Measurements from ENCODE around the gene PEX14.
A peak's percentile ranks its signal among the peaks of the same experiment; 100 is the strongest.
"Not testable (repeated sequence)": the region's sequence is repeated elsewhere in the genome, so short reads cannot be mapped to it uniquely, and the experiment has no call there.

Gene PEX14, protein sequence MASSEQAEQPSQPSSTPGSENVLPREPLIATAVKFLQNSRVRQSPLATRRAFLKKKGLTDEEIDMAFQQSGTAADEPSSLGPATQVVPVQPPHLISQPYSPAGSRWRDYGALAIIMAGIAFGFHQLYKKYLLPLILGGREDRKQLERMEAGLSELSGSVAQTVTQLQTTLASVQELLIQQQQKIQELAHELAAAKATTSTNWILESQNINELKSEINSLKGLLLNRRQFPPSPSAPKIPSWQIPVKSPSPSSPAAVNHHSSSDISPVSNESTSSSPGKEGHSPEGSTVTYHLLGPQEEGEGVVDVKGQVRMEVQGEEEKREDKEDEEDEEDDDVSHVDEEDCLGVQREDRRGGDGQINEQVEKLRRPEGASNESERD

GRCh38 chr1:10474613-10475507 lies at the start of gene PEX14:
PEX14 (plus strand) TSS chr1:10474950; CDS start chr1:10474967, 17 bp downstream.
- Histone ChIP-seq H3K9me3 (ENCODE audit: control insufficient read depth, insufficient read depth, low read length) (no peaks in the 10 kb centered on the region), H3K36me3 (ENCODE audit: control insufficient read depth, insufficient read depth, low read length) (no peaks in the 10 kb centered on the region), H3K27me3 (ENCODE audit: control insufficient read depth, insufficient read depth, low read length) (no peaks in the 10 kb centered on the region), H3K4me1 (ENCODE audit: control insufficient read depth, insufficient read depth, low read length) (no peaks in the 10 kb centered on the region), H3K4me3 (ENCODE audit: low read length) (peak within 1 kb of the TSS; percentile 86), H3K27ac (ENCODE audit: low read length) (no peak within 1 kb of the TSS)
- no CpG with 5 or more reads among the region's 50 CpGs for WGBS (ENCODE audit: insufficient coverage, insufficient read length)
- DNase-seq (ENCODE audit: low read depth, low spot score): peak; percentile 75

DNA sequence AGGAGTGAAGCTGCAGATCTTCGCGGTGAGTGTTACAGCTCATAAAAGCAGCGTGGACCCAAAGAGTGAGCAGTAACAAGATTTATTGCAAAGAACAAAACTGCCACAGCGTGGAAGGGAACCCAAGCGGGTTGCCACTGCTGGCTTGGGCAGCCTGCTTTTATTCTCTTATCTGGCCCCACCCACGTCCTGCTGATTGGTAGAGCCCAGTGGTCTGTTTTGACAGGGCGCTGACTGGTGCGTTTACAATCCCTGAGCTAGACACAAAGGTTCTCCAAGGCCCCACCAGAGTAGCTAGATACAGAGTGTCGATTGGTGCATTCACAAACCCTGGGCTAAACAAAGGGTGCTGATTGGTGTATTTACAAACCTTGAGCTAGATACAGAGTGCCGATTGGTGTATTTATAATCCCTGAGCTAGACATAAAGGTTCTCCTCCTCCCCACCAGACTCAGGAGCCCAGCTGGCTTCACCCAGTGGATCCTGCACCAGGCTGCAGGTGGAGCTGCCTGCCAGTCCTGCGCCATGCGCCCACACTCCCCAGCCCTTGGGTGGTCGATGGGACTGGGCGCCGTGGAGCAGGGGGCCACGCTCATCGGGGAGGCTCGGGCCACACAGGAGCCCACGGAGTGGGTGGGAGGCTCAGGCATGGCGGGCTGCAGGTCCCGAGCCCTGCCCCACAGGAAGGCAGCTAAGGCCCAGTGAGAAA lies 48.8 kb upstream of the PEX14 start:
- H3K27ac ChIP-seq (ENCODE audit: low read length); H3K4me3 ChIP-seq (ENCODE audit: low read length); H3K36me3 ChIP-seq (ENCODE audit: control insufficient read depth, insufficient read depth, low read length); H3K9me3 ChIP-seq (ENCODE audit: control insufficient read depth, insufficient read depth, low read length); DNase-seq (ENCODE audit: low read depth, low spot score); H3K27me3 ChIP-seq (ENCODE audit: control insufficient read depth, insufficient read depth, low read length); H3K4me1 ChIP-seq (ENCODE audit: control insufficient read depth, insufficient read depth, low read length): not testable (repeated sequence)
- WGBS (ENCODE audit: insufficient coverage, insufficient read length): no CpG with 5 or more reads among the region's 21 CpGs

DNA sequence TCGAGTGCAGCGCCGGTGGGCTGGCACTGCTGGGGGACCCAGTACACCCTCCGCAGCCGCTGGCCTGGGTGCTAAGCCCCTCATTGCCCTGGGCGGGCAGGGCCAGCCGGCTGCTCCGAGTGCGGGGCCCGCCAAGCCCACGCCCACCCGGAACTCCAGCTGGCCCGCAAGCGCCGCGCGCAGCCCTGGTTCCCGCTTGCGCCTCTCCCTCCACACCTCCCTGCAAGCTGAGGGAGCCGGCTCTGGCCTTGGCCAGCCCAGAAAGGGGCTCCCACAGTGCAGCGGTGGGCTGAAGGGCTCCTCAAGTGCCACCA lies 48.3 kb upstream of the PEX14 start:
- not testable (repeated sequence) for H3K27ac ChIP-seq (ENCODE audit: low read length); DNase-seq (ENCODE audit: low read depth, low spot score); H3K9me3 ChIP-seq (ENCODE audit: control insufficient read depth, insufficient read depth, low read length); H3K4me3 ChIP-seq (ENCODE audit: low read length); H3K36me3 ChIP-seq (ENCODE audit: control insufficient read depth, insufficient read depth, low read length); H3K4me1 ChIP-seq (ENCODE audit: control insufficient read depth, insufficient read depth, low read length); H3K27me3 ChIP-seq (ENCODE audit: control insufficient read depth, insufficient read depth, low read length)
- no CpG with 5 or more reads among the region's 21 CpGs for WGBS (ENCODE audit: insufficient coverage, insufficient read length)

- no peaks in the 10 kb centered on the region for H3K36me3 ChIP-seq (ENCODE audit: control insufficient read depth, insufficient read depth, low read length)
- H3K9me3 ChIP-seq (ENCODE audit: control insufficient read depth, insufficient read depth, low read length): no peaks in the 10 kb centered on the region
- no peak overlapping the region for H3K27ac ChIP-seq (ENCODE audit: low read length)
- no peak overlapping the region for H3K4me3 ChIP-seq (ENCODE audit: low read length)
- peaks cover 2% of the 10 kb centered on the region; the same call in 1 of the 2 replicates for H3K4me1 ChIP-seq (ENCODE audit: control insufficient read depth, insufficient read depth, low read length)
- H3K27me3 ChIP-seq (ENCODE audit: control insufficient read depth, insufficient read depth, low read length): no peaks in the 10 kb centered on the region
- DNase-seq (ENCODE audit: low read depth, low spot score): no peak
- no CpG with 5 or more reads among the region's 5 CpGs for WGBS (ENCODE audit: insufficient coverage, insufficient read length)
Observed at GRCh38 chr1:10428984-10429383, 45.8 kb upstream of the PEX14 start.

- H3K4me3 ChIP-seq (ENCODE audit: low read length): peak overlapping the region; percentile 71; the same call in 1 of the 2 replicates
- DNase-seq (ENCODE audit: low read depth, low spot score): no peak
- WGBS (ENCODE audit: insufficient coverage, insufficient read length): no CpG with 5 or more reads among the region's 16 CpGs
- no peaks in the 10 kb centered on the region for H3K27me3 ChIP-seq (ENCODE audit: control insufficient read depth, insufficient read depth, low read length)
- peaks cover 2% of the 10 kb centered on the region; the same call in 1 of the 2 replicates for H3K4me1 ChIP-seq (ENCODE audit: control insufficient read depth, insufficient read depth, low read length)
- no peaks in the 10 kb centered on the region for H3K9me3 ChIP-seq (ENCODE audit: control insufficient read depth, insufficient read depth, low read length)
- H3K27ac ChIP-seq (ENCODE audit: low read length): no peak overlapping the region
- H3K36me3 ChIP-seq (ENCODE audit: control insufficient read depth, insufficient read depth, low read length): no peaks in the 10 kb centered on the region
Observed at GRCh38 chr1:10429868-10430215, 44.9 kb upstream of the PEX14 start.

DNA sequence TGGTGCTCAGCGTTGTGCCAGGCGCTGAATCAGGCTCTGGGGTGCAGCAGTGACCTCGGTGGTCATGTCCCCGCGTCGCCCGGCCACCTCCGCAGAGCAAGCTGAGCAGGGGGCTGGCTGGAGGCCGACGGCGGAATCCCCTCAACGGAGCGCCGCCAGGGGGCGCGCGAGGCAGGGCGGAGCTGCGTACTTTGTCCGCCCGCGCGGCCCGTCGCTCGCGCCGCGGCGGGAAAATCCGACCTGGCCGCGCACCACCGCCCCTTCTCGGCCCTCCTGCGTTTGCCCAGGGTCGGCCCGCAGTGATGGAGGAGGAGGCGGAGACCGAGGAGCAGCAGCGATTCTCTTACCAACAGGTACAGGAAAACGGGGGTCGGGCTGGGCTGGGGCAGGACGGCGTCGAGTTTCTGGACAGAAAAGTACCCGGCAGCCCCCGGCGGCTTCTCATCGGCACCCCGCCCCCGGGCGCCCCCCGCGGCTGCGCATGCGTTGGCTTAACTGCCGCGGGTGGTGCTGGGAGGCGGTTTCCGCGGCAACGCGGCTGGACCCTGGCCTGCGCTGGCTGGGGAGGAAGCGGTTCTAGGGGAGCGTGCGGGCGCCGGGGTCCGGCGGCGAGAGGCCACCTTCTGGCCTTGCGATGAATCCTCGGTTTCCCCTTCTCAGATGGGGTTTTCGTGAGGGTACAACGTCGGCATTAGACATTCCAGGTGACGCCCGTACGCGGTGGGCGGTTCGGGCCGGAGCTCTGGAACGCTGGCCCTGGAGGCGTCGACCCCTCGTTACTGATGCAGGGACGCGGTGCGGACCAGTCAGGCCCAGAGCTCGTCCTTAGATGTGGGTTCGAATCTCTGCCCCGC lies 44.3 kb upstream of the PEX14 start, which contains the start of gene CENPS:
CENPS (plus strand) TSS at position 218 of the 854 bp plus-strand sequence; CDS start at position 303, 85 bp downstream.
- Histone ChIP-seq H3K27ac (ENCODE audit: low read length) (no peak within 1 kb of the TSS), H3K4me1 (ENCODE audit: control insufficient read depth, insufficient read depth, low read length) (peaks cover 2% of the 10 kb centered on the region; the same call in 1 of the 2 replicates), H3K4me3 (ENCODE audit: low read length) (peak within 1 kb of the TSS; percentile 71), H3K9me3 (ENCODE audit: control insufficient read depth, insufficient read depth, low read length) (no peaks in the 10 kb centered on the region), H3K36me3 (ENCODE audit: control insufficient read depth, insufficient read depth, low read length) (no peaks in the 10 kb centered on the region), H3K27me3 (ENCODE audit: control insufficient read depth, insufficient read depth, low read length) (no peaks in the 10 kb centered on the region)
- DNase-seq (ENCODE audit: low read depth, low spot score): peak; percentile 70
- WGBS (ENCODE audit: insufficient coverage, insufficient read length): no CpG with 5 or more reads among the region's 95 CpGs

DNA sequence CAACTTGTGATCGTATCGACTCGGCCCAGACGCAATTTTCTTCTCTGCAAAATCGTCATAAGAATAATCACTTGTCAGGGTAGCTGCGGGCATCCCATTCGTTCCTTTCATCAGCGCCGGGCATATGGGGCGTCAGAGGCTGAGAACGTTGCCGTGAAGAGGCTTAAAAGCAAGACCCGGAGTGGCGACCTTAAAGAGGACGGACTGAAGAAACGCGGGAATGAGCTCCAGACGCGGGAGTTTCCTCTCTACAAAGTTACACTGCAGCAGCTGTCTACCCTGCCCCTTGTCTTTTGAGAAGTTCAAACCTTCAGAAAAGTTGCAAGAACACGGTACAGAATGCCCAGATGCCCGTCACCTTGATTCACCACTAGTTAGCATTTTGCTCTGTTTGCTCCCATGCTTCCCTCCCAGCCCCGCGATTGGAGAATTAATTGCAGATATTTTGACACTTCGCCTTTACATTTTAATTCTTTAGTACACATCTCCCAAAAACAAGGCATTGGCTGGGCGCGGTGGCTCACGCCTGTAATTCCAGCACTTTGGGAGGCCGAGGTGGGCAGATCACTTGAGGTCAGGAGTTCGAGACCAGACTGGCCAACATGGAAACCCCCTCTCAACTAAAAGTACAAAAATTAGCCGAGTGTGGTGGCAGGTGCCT lies 43.5 kb upstream of the PEX14 start:
- Histone ChIP-seq H3K4me1 (ENCODE audit: control insufficient read depth, insufficient read depth, low read length) (peaks cover 2% of the 10 kb centered on the region; the same call in 1 of the 2 replicates), H3K9me3 (ENCODE audit: control insufficient read depth, insufficient read depth, low read length) (no peaks in the 10 kb centered on the region), H3K36me3 (ENCODE audit: control insufficient read depth, insufficient read depth, low read length) (no peaks in the 10 kb centered on the region), H3K4me3 (ENCODE audit: low read length) (peak overlapping the region; percentile 71; the same call in 1 of the 2 replicates), H3K27ac (ENCODE audit: low read length) (no peak overlapping the region), H3K27me3 (ENCODE audit: control insufficient read depth, insufficient read depth, low read length) (no peaks in the 10 kb centered on the region)
- DNase-seq (ENCODE audit: low read depth, low spot score): no peak
- WGBS (ENCODE audit: insufficient coverage, insufficient read length): no CpG with 5 or more reads among the region's 30 CpGs

DNA sequence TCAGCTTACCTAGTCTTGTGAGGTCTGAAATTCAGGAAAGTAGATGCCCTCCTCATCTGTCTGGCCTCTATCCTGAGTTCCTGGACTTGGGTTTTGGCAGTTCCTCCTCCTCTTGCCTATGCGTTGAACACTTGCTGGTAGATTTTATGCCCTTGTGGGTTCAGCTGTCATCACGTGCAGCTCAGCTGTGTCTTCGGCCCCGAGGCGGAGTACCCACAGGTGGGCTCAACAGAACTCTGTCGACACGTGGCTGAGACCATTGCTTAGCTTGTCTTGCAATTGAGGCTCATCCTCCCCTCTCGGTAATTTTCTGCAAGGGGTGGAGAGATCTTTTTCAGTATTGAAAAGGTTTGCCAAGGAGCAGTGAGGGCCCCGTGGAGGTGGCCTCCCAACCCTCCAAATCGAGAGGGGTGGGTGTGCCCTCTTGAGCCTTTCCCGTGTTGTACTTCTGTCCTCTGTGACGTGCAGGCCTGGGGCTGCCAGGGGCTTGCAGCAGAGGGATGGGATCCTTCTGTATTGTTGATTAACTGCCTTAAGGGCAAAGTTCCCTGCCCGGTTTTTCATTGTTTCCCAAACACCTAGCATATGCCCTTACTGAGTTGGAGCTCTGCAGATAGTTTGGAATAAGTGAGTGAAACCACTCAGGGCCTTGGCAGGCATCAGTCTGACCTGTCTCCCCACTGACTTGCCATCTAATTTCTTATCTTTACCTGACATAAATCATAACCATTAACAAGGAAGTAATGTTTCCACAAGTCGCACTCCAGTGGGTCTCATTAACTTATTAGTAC lies 41.6 kb upstream of the PEX14 start:
- no CpG with 5 or more reads among the region's 14 CpGs for WGBS (ENCODE audit: insufficient coverage, insufficient read length)
- no peaks in the 10 kb centered on the region for H3K9me3 ChIP-seq (ENCODE audit: control insufficient read depth, insufficient read depth, low read length)
- peaks cover 2% of the 10 kb centered on the region; the same call in 1 of the 2 replicates for H3K4me1 ChIP-seq (ENCODE audit: control insufficient read depth, insufficient read depth, low read length)
- H3K4me3 ChIP-seq (ENCODE audit: low read length): no peak overlapping the region
- H3K36me3 ChIP-seq (ENCODE audit: control insufficient read depth, insufficient read depth, low read length): no peaks in the 10 kb centered on the region
- H3K27ac ChIP-seq (ENCODE audit: low read length): no peak overlapping the region
- DNase-seq (ENCODE audit: low read depth, low spot score): no peak
- no peaks in the 10 kb centered on the region for H3K27me3 ChIP-seq (ENCODE audit: control insufficient read depth, insufficient read depth, low read length)

GRCh38 chr1:10433790-10434189 lies 41.0 kb upstream of the PEX14 start:
- Histone ChIP-seq H3K9me3 (ENCODE audit: control insufficient read depth, insufficient read depth, low read length) (no peaks in the 10 kb centered on the region), H3K4me1 (ENCODE audit: control insufficient read depth, insufficient read depth, low read length) (peaks cover 2% of the 10 kb centered on the region; the same call in 1 of the 2 replicates), H3K36me3 (ENCODE audit: control insufficient read depth, insufficient read depth, low read length) (no peaks in the 10 kb centered on the region), H3K27me3 (ENCODE audit: control insufficient read depth, insufficient read depth, low read length) (no peaks in the 10 kb centered on the region), H3K4me3 (ENCODE audit: low read length) (no peak overlapping the region), H3K27ac (ENCODE audit: low read length) (no peak overlapping the region)
- WGBS (ENCODE audit: insufficient coverage, insufficient read length): no CpG with 5 or more reads among the region's 11 CpGs
- no peak for DNase-seq (ENCODE audit: low read depth, low spot score)
